Mesodermal cell (in vitro differentiated cells): ENCODE results near the gene INTS13. TPM values are rescaled to one million over a fixed set of nuclear protein-coding genes. Genes with fewer than 3 reads are reported as not detected.
A peak's percentile ranks its signal among the peaks of the same experiment; 100 is the strongest.

Experiments
- H3K27ac ChIP-seq: 2 replicates; pipeline ENCODE4 v1.7.0; 2013; ENCODE audit warnings: mild to moderate bottlenecking, low read depth, low read length, moderate library complexity; ENCODE audit not compliant: severe bottlenecking
- H3K36me3 ChIP-seq: 2 replicates; pipeline ENCODE4 v1.7.1; 2013; ENCODE audit warnings: mild to moderate bottlenecking, low read length, moderate library complexity; ENCODE audit not compliant: control insufficient read depth, insufficient read depth
- H3K4me1 ChIP-seq: one replicate; pipeline ENCODE4 v1.7.1; 2013; ENCODE audit warnings: mild to moderate bottlenecking, low read length; ENCODE audit not compliant: insufficient read depth, control insufficient read depth, poor library complexity, severe bottlenecking
- H3K4me3 ChIP-seq: 2 replicates; pipeline ENCODE4 v1.7.0; 2013; ENCODE audit warnings: low read length, control low read depth, mild to moderate bottlenecking; ENCODE audit not compliant: insufficient read depth, poor library complexity, severe bottlenecking; ENCODE audit errors: extremely low read depth
- H3K9me3 ChIP-seq: 2 replicates; pipeline ENCODE4 v1.7.1; 2013; ENCODE audit warnings: mild to moderate bottlenecking, low read length, moderate library complexity; ENCODE audit not compliant: control insufficient read depth
- WGBS, 2 experiments: methylation state at CpG; one replicate each; pipeline ENCODE4 v1.1.5; 2013; ENCODE audit warnings: missing lambda C conversion rate in 2 of 2; ENCODE audit not compliant: insufficient coverage in 2 of 2; 5-methylcytosine and 5-hydroxymethylcytosine counted together
- polyA plus RNA-seq, 2 experiments: library from polyadenylated mRNA; stranded (reverse); fragments of 50-300 nt; gene quantifications; one replicate each; pipeline ENCODE4 v1.2.3, GENCODE V29; 2013

The INTS13 gene, protein sequence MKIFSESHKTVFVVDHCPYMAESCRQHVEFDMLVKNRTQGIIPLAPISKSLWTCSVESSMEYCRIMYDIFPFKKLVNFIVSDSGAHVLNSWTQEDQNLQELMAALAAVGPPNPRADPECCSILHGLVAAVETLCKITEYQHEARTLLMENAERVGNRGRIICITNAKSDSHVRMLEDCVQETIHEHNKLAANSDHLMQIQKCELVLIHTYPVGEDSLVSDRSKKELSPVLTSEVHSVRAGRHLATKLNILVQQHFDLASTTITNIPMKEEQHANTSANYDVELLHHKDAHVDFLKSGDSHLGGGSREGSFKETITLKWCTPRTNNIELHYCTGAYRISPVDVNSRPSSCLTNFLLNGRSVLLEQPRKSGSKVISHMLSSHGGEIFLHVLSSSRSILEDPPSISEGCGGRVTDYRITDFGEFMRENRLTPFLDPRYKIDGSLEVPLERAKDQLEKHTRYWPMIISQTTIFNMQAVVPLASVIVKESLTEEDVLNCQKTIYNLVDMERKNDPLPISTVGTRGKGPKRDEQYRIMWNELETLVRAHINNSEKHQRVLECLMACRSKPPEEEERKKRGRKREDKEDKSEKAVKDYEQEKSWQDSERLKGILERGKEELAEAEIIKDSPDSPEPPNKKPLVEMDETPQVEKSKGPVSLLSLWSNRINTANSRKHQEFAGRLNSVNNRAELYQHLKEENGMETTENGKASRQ
- 25.3 TPM for polyA plus RNA-seq (2013, experiment 1 of 2)
- 34.5 TPM for polyA plus RNA-seq (2013, experiment 2 of 2)

DNA sequence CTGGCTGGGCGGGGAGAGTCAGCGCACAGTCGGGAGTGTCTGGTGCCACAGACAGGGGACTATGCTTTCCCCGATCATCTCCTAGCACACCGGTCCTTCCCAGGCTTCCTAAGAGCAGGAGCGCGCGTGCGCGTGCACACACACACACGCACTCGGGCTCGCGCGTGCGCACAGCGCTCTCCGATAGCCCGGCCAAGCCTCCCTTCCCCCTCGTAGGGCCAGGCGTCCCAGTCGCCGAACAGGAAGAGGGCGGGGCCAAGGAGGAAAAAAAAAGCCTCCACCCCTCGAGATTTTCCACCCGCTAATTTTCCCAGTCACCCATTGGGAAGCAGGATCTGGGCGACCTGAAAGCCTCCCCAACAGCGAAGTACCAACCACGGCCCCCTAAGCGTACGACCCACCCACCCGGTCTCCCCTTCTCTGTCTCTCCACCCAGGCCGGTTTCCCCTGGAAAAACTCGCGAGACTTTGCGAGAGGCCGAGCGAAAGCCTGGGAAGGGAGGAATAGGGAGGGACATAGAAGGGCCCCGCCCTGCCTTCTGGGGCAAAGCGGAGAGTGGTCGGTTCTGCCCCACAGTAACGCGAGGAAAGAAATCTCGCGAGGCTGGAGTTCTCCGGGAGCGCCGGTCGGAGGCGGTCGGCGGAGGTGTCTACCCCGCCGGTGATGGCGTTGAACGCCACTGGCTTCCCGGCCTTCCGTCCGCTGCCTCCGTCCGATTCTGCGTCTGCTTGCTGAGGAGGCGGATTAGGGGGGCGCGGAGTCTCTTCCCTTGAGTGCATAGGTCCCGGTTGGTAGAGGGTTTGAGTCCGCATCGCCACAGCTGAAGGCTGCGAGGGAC lies at the start of gene INTS13, which contains the start of gene FGFR1OP2:
TSS of gene INTS13 (minus strand) at position 119 of the 838 bp plus-strand sequence. CDS start 1,178 bp downstream, outside the sequence.
TSS of gene FGFR1OP2 (plus strand) at position 608 of the 838 bp plus-strand sequence. CDS start 15,689 bp downstream, outside the sequence.
- no peaks in the 10 kb centered on the region for H3K9me3 ChIP-seq
- H3K4me1 ChIP-seq: peaks cover 9% of the 10 kb centered on the region
- H3K27ac ChIP-seq: peak within 1 kb of the TSS; percentile 97
- H3K4me3 ChIP-seq: peak within 1 kb of the TSS; percentile 87
- 0 to 1% methylated on average over 40 to 41 of the region's 69 CpGs for WGBS, 2 experiments
- H3K36me3 ChIP-seq: peaks cover 5% of the 10 kb centered on the region

- no peaks in the 10 kb centered on the region for H3K4me1 ChIP-seq
- H3K36me3 ChIP-seq: peaks cover 22% of the 10 kb centered on the region
- no peak overlapping the region for H3K4me3 ChIP-seq
- no CpG with 5 or more reads among the region's 2 CpGs for WGBS, 2 experiments
- no peak overlapping the region for H3K27ac ChIP-seq
- H3K9me3 ChIP-seq: no peaks in the 10 kb centered on the region
Observed at GRCh38 chr12:26982866-26983265, 45.1 kb upstream of the INTS13 start.

DNA sequence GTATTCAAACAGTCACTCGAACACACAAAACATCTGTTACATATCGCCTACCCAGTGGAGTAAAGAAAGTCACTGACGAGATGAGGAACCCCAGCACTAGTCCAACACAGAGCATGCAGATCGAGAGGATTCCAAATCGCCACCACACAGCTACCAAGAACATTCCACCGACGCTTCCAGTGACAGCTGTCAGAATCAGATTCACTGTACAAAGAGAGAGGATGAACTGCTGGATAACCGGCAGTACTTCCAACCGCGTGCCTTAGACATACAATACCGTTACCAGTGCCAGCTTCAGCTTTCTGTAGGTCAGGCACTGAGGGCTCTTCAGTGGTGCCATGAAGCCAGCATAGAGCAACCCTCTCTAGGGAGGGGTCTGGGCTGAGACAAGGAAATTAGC lies 42.0 kb upstream of the INTS13 start:
- peaks cover 11% of the 10 kb centered on the region for H3K36me3 ChIP-seq
- no peaks in the 10 kb centered on the region for H3K4me1 ChIP-seq
- no peak overlapping the region for H3K27ac ChIP-seq
- WGBS, 2 experiments: 89 to 94% methylated on average over 9 to 11 of the region's 11 CpGs
- H3K4me3 ChIP-seq: no peak overlapping the region
- no peaks in the 10 kb centered on the region for H3K9me3 ChIP-seq

GRCh38 chr12:26978801-26979200 lies 41.0 kb upstream of the INTS13 start:
- WGBS, 2 experiments: 100% methylated on average over 1 of the region's 1 CpG; no CpG with 5 or more reads in 1 of the 2 experiments
- H3K4me1 ChIP-seq: no peaks in the 10 kb centered on the region
- H3K9me3 ChIP-seq: no peaks in the 10 kb centered on the region
- no peak overlapping the region for H3K4me3 ChIP-seq
- no peak overlapping the region for H3K27ac ChIP-seq
- H3K36me3 ChIP-seq: peaks cover 11% of the 10 kb centered on the region

GRCh38 chr12:26976687-26977086 lies 38.9 kb upstream of the INTS13 start:
- Histone ChIP-seq H3K36me3 (peaks cover 15% of the 10 kb centered on the region), H3K4me1 (no peaks in the 10 kb centered on the region)
- 91 to 100% methylated on average over 1 of the region's 2 CpGs for WGBS, 2 experiments

DNA sequence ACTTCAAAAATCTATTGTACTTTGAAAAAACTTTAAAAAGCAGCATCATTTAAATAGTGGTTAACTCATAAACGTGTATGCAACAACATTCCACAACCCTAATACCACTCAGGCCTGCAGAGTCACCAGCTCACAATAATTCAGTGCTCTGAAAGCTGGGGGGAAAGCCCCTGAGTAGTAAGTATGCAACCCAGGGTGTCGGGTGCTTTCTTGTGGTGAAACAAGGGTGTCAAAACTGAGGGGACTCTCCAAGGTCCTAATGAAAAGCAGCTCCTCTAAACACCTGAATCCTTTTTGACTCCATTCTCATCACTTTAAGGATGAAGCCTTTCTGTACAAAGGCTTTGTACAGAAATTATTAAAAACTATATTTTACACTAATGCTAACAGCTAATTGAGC lies 34.2 kb upstream of the INTS13 start:
- no peak overlapping the region for H3K4me3 ChIP-seq
- H3K9me3 ChIP-seq: no peaks in the 10 kb centered on the region
- H3K4me1 ChIP-seq: no peaks in the 10 kb centered on the region
- H3K27ac ChIP-seq: no peak overlapping the region
- 100% methylated on average over 1 of the region's 2 CpGs for WGBS, 2 experiments
- H3K36me3 ChIP-seq: peaks cover 32% of the 10 kb centered on the region

More at GRCh38 chr12:26976687-26977086, 38.9 kb upstream of the INTS13 start:
- no peaks in the 10 kb centered on the region for H3K9me3 ChIP-seq
- no peak overlapping the region for H3K27ac ChIP-seq
- no peak overlapping the region for H3K4me3 ChIP-seq

GRCh38 chr12:26970136-26970535 lies 32.4 kb upstream of the INTS13 start:
- WGBS, 2 experiments: 86 to 100% methylated on average over 1 of the region's 2 CpGs
- Histone ChIP-seq H3K4me3 (no peak overlapping the region), H3K9me3 (no peaks in the 10 kb centered on the region), H3K36me3 (peaks cover 32% of the 10 kb centered on the region), H3K4me1 (no peaks in the 10 kb centered on the region), H3K27ac (no peak overlapping the region)

DNA sequence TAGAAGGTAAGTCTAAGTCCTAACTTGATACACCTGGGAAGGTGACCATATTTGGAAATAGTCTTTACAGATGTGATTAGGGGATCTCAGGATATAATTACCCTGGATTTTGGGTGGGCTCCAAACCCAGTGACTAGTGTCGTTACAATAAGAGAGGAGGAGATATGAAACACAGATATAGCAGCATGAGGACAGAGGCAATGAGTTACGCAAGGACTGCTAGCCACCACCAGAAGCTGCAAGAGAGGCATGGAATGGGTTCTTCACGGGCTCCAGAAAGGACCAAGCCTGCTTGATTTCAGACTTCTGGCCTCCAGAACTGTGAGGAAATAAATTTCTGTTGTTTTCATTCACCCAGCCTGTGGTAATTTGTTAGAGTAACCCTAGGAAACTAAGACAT lies 29.1 kb upstream of the INTS13 start:
- Histone ChIP-seq H3K27ac (no peak overlapping the region), H3K36me3 (peaks cover 43% of the 10 kb centered on the region), H3K4me3 (no peak overlapping the region), H3K4me1 (no peaks in the 10 kb centered on the region), H3K9me3 (no peaks in the 10 kb centered on the region)
- WGBS, 2 experiments: 97% methylated on average over 3 of the region's 3 CpGs; no CpG with 5 or more reads in 1 of the 2 experiments

GRCh38 chr12:26963413-26963812 lies 25.6 kb upstream of the INTS13 start:
- no CpG with 5 or more reads among the region's 1 CpG for WGBS, 2 experiments
- no peak overlapping the region for H3K27ac ChIP-seq
- peaks cover 36% of the 10 kb centered on the region for H3K36me3 ChIP-seq

GRCh38 chr12:26961803-26962202 lies 24.0 kb upstream of the INTS13 start:
- Histone ChIP-seq H3K27ac (no peak overlapping the region), H3K36me3 (peaks cover 40% of the 10 kb centered on the region), H3K9me3 (no peaks in the 10 kb centered on the region), H3K4me1 (no peaks in the 10 kb centered on the region), H3K4me3 (no peak overlapping the region)
- 100% methylated on average over 1 of the region's 1 CpG; no CpG with 5 or more reads in 1 of the 2 experiments for WGBS, 2 experiments

More at GRCh38 chr12:26963413-26963812, 25.6 kb upstream of the INTS13 start:
- Histone ChIP-seq H3K4me3 (no peak overlapping the region), H3K4me1 (no peaks in the 10 kb centered on the region), H3K9me3 (no peaks in the 10 kb centered on the region)
